ENCODE data around the gene WDR5.

The WDR5 gene

DNA sequence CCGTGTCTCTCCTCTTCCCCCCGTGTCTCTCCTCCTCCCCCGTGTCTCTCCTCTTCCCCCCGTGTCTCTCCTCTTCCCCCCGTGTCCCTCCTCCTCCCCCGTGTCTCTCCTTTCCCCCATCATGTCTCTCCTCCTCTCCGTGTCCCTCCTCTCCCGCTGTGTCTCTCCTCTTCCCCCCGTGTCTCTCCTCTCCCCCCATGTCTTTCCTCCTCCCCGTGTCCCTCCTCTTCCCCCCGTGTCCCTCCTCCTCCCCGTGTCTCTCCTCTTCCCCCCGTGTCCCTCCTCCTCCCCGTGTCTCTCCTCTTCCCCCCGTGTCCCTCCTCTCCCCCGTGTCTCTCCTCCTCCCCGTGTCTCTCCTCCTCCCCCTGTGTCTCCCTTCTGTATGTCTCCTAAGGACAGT, 41.3 kb downstream of the WDR5 start:
- TF ChIP-seq, protein P1, sequence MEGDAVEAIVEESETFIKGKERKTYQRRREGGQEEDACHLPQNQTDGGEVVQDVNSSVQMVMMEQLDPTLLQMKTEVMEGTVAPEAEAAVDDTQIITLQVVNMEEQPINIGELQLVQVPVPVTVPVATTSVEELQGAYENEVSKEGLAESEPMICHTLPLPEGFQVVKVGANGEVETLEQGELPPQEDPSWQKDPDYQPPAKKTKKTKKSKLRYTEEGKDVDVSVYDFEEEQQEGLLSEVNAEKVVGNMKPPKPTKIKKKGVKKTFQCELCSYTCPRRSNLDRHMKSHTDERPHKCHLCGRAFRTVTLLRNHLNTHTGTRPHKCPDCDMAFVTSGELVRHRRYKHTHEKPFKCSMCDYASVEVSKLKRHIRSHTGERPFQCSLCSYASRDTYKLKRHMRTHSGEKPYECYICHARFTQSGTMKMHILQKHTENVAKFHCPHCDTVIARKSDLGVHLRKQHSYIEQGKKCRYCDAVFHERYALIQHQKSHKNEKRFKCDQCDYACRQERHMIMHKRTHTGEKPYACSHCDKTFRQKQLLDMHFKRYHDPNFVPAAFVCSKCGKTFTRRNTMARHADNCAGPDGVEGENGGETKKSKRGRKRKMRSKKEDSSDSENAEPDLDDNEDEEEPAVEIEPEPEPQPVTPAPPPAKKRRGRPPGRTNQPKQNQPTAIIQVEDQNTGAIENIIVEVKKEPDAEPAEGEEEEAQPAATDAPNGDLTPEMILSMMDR (conservative IDR thresholded peaks at IDR 0.05; ENCODE audit: control insufficient read depth, insufficient read depth, low read depth, low read length): no peak
- DNase-seq (ENCODE audit: low read depth): no peak
- H3K4me3 ChIP-seq (ENCODE audit: control insufficient read depth, low read depth, low read length): no peak overlapping the region

DNA sequence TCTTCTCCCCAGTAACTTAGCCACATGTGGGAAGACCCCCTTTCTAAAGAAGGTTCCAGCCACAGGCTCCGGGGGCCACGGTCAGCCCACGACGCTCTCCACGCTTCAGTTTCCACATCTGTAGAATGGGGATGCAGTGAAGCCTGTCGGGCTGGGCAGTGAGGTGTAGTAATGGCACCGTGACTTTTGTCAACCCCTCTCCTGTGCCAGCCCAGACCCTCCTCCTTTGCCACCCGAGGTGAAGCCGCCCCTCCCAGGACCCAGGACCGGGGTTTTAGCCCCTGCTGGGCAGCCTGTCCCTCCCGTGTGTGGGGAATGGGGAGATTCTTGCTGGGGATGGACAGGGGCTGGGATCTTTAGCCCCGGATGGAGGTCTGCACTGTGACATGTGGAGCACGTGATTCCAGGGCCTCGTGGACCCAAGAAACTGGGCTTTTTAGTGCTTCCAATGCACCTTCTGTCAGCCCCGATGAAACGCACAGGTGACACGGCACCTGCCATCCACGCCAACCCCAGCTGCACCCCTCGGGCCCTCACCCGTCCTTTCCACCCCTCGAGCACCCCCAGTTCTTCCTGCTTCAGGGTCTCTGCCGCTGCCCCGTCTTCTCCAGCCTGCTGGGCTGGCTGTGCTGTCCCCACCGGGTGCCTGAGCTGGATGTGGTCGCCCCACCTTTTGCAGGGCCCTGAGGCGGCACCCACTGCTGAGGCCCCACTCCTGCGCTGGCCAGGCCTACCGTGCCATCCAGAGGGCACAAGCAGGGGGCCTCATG, 41.9 kb downstream of the WDR5 start:
- no peak overlapping the region for H3K4me3 ChIP-seq (ENCODE audit: control insufficient read depth, low read depth, low read length)
- DNase-seq (ENCODE audit: low read depth): no peak
- TF ChIP-seq, protein P1 (conservative IDR thresholded peaks at IDR 0.05; ENCODE audit: control insufficient read depth, insufficient read depth, low read depth, low read length): no peak

DNA sequence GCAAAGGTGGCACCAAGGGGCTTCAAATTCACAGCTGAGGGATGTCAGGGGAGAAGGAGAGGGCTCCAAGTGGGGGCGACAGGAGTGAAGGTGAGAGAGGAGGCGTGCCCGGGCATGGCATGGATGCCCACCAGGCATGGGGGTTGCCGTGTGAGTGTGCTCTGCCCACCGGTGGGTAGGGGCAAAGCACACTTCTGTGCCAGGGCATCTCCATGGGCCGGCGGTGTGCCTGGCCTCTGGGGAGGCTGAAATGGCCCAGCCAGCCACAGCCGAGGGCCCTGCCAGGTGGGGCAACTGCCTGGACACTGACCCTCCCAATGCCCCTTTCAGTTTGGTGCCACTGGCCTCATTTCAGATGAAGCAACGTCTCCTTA, 42.5 kb downstream of the WDR5 start:
- TF ChIP-seq, protein P1 (conservative IDR thresholded peaks at IDR 0.05; ENCODE audit: control insufficient read depth, insufficient read depth, low read depth, low read length): no peak
- no peak for DNase-seq (ENCODE audit: low read depth)
- H3K4me3 ChIP-seq (ENCODE audit: control insufficient read depth, low read depth, low read length): no peak overlapping the region

DNA sequence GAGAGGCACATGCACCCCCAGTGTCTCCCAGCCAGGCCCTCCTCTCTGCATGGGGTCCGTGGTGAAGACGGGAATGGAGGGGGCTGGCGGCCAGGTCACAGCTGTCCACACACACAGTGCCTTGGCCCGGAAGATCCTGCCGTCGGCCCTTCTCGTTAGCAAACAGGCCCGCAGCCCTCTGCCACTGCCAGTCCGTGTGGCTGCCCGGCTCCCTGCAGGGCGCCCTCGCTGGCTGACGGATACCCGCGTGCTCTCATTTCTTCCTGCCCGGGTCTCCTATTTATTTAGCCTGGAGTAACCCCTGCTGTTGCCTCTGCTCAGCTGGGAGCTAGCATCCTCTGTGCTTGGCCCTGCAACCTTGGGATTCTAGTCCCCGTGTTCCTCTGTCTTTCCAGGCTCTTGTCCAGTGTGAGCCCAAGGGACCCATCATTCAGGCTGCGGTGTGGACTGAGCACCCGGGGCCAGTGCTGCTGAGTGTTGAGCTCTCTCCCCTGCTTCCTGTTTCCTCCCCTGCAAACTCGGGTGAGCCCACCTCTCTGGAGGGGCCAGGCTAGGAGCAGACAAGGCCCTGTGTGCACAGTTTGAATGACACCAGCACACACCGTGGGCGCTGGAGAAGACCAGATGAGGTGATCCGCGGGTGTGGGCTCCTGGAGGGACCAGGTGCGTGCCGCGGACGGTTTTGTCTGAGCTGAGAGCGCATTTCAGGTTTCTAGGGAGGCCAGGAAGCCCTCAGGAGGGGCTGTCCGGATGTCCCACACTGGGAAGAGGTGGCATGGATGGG, 43.1 kb downstream of the WDR5 start:
- DNase-seq (ENCODE audit: low read depth): peak; percentile 91
- TF ChIP-seq, protein P1 (conservative IDR thresholded peaks at IDR 0.05; ENCODE audit: control insufficient read depth, insufficient read depth, low read depth, low read length): no peak
- H3K4me3 ChIP-seq (ENCODE audit: control insufficient read depth, low read depth, low read length): no peak overlapping the region

DNA sequence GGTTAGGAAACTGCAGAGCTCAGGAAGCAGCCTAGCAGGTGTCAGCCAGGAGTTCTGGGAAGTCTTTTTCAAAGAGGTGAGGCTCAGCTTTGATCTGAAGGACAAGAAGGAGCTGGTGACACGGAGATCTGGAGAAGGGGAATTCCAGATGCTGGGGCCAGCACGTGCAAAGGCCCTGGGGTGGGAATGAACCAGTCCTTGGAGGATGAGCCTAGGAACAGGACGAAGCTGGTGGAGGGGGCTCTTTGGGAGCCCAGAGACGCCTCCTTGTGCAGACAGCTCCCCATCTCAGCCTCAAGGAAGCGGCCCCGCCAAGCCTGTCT, 43.7 kb downstream of the WDR5 start:
- TF ChIP-seq, protein P1 (conservative IDR thresholded peaks at IDR 0.05; ENCODE audit: control insufficient read depth, insufficient read depth, low read depth, low read length): no peak
- H3K4me3 ChIP-seq (ENCODE audit: control insufficient read depth, low read depth, low read length): no peak overlapping the region
- DNase-seq (ENCODE audit: low read depth): no peak

DNA sequence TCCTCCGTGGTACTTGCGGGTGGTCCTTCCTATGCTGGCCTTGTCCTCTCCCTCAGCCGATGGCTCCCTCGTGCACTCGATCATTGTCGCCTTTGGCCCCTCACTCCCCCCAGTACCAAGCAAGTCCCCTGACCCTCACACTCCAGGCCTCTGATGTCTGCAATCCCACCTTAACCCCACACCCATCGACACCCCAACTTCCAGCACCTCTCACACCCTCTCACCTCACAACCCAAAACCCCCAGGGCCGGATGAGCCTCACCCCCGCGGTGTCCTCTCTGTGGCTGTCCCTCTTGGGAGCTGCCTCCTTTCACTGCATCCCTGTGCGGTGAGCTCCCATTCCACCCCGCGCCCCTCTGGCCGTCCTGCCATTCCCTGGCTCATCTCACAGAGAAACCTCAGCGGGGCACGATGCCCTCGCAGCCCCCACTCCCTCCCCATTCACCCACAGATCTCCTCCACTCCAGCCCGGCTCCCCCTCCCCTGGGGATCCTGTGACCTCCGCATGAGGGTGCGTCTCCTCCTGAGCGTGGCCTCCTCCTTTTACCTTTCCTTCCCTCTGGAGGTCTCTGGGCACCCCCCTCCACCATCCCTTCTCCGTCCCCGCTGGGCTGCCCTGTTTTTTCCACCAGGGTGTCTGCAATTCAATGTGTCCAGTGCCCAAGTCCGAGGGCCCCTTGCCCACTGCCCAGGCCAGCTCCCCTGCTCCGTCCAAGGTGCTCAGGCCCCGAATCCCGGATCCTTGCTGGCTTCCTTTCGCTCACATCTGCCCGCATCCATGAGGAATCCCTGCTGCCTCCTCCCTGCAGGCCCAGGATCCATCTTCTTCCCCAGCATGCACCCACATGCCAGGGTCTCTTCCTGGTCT, 44.3 kb downstream of the WDR5 start:
- TF ChIP-seq, protein P1 (conservative IDR thresholded peaks at IDR 0.05; ENCODE audit: control insufficient read depth, insufficient read depth, low read depth, low read length): no peak
- no peak overlapping the region for H3K4me3 ChIP-seq (ENCODE audit: control insufficient read depth, low read depth, low read length)
- no peak for DNase-seq (ENCODE audit: low read depth)

All from fibroblast of mammary gland (primary cell).